Nucleus accumbens (tissue), 56 donors: ENCODE measurements around the gene CEND1.
A peak's percentile ranks its signal among the peaks of the same experiment; 100 is the strongest.

ENCODE experiments used
- DNase-seq, 56 donors: peaks; one replicate each; lab custom pipeline; 2025; lab: John Stamatoyannopoulos, UW

The CEND1 gene

GRCh38 chr11:789943-790342 lies at the start of gene CEND1:
TSS of gene CEND1 (minus strand) at chr11:790090. CDS start at chr11:788576, 1,514 bp downstream.
- peak in 50 of 56 donors; percentile 26 to 86 (median 65) for DNase-seq

- no peak for DNase-seq
These were observed 49.4 kb upstream of the CEND1 start for GRCh38 chr11:839280-839623.

DNA sequence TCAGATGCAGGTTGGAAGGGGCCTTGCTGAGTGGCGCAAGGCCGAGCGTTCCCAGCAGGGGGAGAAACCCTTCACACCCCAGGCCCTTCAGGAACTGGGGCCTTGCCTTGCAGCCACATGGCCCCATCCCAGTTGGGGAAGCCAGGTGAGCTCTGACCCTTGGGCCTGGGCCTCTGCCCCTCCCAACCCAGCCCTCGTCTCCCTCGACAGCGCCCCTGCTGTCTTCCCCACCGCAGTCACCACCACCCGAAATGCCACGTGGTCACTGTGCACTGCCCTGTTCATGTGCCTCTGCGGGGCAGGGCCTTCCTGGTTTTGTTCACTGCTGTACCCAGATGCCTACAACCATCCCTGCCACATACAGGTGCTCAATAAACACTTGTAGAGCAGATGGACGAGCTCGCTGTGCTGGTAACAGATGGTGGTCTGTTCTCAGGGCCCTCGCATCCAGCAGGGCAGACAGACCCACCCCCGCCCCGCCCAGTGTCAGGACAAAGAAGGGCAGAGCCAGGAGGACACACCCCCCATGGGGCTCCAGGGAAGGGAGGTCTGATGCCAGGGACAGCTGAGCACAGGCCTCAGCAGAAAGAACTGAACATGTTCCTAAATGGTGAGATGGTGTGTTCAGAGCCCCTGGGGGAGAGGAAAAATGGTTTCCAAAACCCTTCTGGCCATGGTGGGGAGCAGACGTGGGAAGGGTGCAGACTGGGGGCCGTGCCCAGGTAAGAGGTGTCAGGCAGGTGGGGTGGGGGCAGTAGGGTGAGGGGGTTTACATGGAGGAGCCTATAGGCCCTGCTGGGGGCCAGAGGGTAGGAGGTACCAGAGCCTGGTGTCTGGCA lies 48.8 kb upstream of the CEND1 start:
- DNase-seq, result no peak

- no peak for DNase-seq
These were observed 48.1 kb upstream of the CEND1 start for GRCh38 chr11:837990-838307.

GRCh38 chr11:837189-837989 lies 47.5 kb upstream of the CEND1 start:
- DNase-seq, result no peak

DNA sequence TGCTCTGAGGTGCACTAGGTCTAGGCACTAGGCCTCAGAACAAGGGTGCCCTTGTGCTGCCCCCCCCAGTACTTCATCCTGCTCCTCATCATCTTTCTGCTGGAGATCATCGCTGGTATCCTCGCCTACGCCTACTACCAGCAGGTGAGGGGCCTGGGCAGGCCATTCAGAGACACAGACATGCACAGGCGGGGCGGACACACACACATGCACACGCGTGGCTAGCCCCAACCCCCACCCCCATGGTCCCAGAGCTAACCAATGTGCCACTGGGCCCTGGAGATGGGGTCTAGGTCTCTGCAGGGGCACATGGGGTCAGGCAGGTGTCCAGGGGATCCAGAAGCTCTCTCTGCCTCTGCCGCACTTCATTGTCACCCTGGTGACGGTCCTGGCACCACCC lies 46.8 kb upstream of the CEND1 start:
- DNase-seq, result no peak

DNA sequence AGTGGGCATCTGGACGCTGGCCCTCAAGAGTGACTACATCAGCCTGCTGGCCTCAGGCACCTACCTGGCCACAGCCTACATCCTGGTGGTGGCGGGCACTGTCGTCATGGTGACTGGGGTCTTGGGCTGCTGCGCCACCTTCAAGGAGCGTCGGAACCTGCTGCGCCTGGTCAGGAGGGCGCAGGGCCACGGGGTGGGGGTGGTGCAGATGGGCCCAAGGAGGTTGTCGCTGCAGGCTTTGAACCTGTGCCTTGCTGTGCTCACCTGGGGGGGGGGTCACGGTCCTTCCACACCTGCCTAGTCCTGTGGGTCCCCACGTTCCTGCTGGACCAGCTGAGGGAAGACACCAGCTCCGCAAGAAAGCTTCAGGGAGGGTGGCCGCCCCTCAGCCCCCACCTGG lies 46.4 kb upstream of the CEND1 start:
- no peak for DNase-seq

DNA sequence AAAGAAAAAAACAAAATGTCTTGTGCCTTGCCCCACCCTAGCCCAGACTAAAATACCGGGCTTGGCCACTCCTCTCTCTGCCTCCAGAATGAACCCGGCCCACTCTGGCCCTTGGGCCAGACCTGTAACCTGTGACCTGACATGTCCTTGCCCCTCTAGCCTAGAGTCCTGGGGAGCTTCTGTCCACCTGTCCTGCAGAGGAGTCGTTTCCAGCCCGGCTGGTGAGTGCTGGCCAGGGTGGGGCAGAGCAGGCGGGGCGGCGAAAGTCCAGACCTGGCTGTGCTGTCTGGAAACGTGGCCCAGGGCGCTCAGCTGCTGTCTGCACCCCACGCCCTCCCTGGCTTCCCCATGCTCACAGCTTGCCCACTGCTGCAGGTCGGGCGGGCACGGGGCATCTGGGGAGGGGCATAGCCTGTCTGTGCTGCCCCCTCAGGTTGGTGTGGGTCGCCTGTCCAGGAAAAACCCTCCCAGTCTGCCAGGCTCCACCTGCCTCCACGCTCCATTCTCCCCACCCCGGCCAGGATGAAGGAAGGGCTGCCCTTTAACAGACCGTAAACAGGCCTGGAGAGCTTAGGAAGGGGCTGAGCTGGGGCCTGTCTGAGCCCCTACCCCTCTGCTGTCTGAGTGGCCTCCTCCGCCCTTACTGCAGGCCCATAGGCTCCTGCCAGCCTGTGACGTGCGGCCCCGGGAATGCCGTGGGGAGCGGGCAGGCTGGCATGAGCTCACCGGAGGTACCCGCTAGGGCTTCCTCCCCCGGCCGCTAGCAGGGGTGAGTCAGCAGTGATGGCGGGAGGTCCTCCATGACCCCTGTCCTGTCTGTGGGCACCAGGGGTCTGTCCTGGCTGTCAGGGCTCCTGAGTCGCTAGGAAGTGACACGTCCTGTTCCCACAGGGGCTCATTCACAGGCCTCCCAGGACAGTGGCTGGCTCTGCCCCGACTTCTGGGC lies 44.8 kb upstream of the CEND1 start:
- peak in 7 of 56 donors; percentile 17 to 53 (median 28) for DNase-seq

GRCh38 chr11:833849-834311 lies 44.0 kb upstream of the CEND1 start:
- no peak for DNase-seq

DNA sequence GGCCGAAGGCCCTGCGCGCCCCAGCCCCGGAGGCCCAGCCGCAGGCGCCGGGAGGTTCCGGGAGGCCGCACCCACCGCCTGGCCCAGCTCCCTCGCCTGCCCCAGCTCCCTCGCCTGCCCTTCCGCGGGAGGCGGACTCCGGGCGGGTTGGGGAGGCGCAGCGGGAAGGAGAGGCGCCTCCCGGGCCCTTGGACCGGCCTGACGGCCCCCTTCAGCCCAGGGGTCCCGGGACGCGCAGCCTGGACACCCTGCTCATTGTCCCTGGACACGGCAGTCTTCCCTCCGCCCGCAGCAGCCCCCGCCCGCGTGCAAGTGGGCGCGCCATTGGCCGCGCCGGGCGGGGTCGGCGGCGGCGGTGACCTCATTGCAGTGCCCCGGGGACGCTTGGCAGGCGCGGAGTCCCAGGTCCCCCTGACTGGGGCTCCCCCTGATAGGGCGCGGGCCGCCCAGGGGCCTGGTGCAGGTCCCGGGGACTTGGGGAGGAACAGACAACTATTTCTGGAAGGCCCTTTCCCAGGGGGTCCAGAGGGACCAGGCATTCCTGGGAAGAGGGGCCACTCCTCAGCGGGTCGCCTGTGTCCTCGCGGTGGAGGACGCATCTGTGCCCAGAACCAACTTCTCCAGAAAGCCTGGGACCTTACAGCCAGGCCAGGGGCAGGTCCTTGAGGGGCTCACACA lies 43.4 kb upstream of the CEND1 start:
- DNase-seq, result peak in 1 of 56 donors; percentile 57

GRCh38 chr11:832529-833113 lies 42.7 kb upstream of the CEND1 start, which contains the start of gene CD151:
TSS of gene CD151 (plus strand) at chr11:832952. CDS start at chr11:836070, 3,118 bp downstream.
- DNase-seq, result peak in 6 of 56 donors; percentile 12 to 57 (median 42)

DNA sequence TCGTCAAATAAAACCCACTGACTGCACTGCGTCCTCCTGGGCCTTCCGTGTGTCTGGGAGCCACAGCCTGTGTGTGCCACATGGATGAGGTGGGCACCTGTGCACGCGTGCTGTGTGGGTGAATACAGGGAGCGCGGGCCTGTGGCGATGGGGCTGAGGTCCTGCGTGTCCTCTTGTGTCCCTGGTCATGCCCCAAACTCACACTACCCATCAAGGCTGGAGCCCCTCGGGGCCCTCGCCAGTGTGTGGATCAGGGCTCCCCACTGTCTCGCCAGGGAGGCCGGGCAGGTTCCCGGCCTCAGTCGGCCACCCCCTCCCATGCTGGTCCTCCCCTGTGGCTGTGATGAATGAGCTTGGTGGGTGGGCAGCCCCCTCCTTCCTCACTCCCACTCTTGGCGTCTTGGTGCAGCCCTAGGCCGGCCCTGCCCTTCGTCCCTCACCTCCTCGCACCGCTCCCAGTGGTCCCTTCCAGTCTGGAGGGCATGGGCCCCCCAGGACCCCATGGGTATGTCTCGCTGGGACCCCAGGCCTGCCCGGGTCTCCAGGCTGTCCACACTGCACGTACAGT lies 42.2 kb upstream of the CEND1 start:
- DNase-seq, result no peak

DNA sequence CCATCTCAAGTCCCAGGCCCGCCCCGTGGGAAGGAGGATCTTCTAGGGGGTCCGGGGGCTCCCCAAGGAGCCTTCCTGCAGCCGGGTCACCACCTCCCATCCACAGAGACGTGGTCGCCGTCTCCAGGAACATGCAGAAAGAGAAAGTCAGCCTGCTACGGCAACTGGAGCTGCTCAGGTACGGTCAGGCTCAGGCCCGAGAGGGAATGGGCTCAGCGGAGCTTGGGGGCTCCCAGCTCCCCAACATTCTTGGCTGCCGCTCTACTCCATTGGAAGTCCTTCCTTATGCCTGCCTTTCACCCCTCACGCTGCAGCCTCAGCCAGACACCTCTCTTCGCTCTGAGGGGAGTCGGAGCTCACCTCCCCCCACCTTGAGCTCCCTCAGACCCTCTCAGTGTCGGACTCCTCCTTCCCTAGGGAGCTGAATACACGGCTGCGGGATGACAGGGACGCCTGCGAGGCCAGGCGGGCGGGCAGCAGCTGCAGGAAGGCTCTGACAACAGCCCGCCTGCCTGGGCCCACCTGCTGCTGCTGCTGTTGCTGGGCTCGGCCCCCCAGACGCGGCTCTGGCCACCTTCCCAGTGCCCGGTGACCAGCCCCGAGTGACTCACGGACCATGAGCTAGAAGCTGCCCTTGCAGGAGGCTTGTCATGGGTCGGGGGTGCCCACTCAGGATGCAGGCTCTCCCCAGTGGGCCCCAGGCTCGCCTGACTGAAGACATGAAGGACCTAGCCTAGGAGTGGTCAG lies 41.4 kb upstream of the CEND1 start:
- DNase-seq, result no peak

GRCh38 chr11:830295-831117 lies 40.6 kb upstream of the CEND1 start:
- DNase-seq, result peak in 24 of 56 donors; percentile 5 to 77 (median 43)

GRCh38 chr11:829847-830294 lies 40.0 kb upstream of the CEND1 start:
- DNase-seq, result no peak

GRCh38 chr11:829176-829846 lies 39.4 kb upstream of the CEND1 start:
- no peak for DNase-seq
